C4-2B (cell line): ENCODE data around the gene EMP1.

Source experiments
- CTCF ChIP-seq: fragments of 450-650 bp; conservative IDR thresholded peaks from 2 replicates; pipeline ENCODE4 v1.5.1; 2017; ENCODE audit warnings: mild to moderate bottlenecking
- ZFX ChIP-seq: fragments of 450-650 bp; IDR thresholded peaks from 2 replicates; pipeline ENCODE4 v1.6.1; 2017

GRCh38 chr12:13176256-13176655, 20.3 kb upstream of the EMP1 start:
- no peak for TF ChIP-seq CTCF
- TF ChIP-seq ZFX, result no peak
